ENCODE measurements around the gene MOV10L1. TPM values are rescaled to one million over a fixed set of nuclear protein-coding genes. Genes with fewer than 3 reads are reported as not detected.

The MOV10L1 gene
- total and polyA plus RNA-seq, 2 experiments from 2014 or later: 0.73 to 1.8 TPM

- ATAC-seq (no peak), DNase-seq (ENCODE audit: low spot score) (no peak)
- Histone ChIP-seq H3K4me3 (no peak overlapping the region), H2AFZ (no peak overlapping the region), H3K27me3 (ENCODE audit: insufficient read depth) (0 out of 2 replicates have a peak, but pooled peaks cover 5% of the 10 kb centered on the region), H3K79me2 (replicated peaks; ENCODE audit: insufficient read depth) (no peaks in the 10 kb centered on the region), H3K27ac (ENCODE audit: low read depth) (no peak overlapping the region), H3K36me3 (ENCODE audit: insufficient read depth) (no peaks in the 10 kb centered on the region), H3F3A (replicated peaks; ENCODE audit: low read depth) (no peaks in the 10 kb centered on the region), H4K20me1 (replicated peaks; ENCODE audit: insufficient read depth) (no peaks in the 10 kb centered on the region), H3K9me2 (ENCODE audit: insufficient read depth) (no peaks in the 10 kb centered on the region), H3K4me2 (no peak overlapping the region), H3K4me1 (ENCODE audit: insufficient read depth) (peaks cover 5% of the 10 kb centered on the region)
- Mint-ChIP-seq H3K27ac (no peak overlapping the region), H3K9me3 (no peaks in the 10 kb centered on the region), H3K36me3 (ENCODE audit: low read depth) (peaks cover 4% of the 10 kb centered on the region; the same call in 1 of the 3 replicates), H3K4me3 (no peak overlapping the region; the same call in 2 of the 3 replicates), H3K4me1 (peaks cover 5% of the 10 kb centered on the region), H3K27me3 (ENCODE audit: insufficient read depth, low read depth, poor library complexity) (peaks cover 17% of the 10 kb centered on the region)
- TF ChIP-seq EZH2 (IDR thresholded peaks at IDR 0.05; ENCODE audit: low read depth, unreplicated experiment) (no peak), ZNF331 (CRISPR knock-in tag; IDR thresholded peaks at IDR 0.05; ENCODE audit: low read depth) (no peak), ETS1 (IDR thresholded peaks at IDR 0.05) (no peak), ZNF462 (CRISPR knock-in tag; IDR thresholded peaks at IDR 0.05) (no peak)
- TF ChIP-seq, protein P1, sequence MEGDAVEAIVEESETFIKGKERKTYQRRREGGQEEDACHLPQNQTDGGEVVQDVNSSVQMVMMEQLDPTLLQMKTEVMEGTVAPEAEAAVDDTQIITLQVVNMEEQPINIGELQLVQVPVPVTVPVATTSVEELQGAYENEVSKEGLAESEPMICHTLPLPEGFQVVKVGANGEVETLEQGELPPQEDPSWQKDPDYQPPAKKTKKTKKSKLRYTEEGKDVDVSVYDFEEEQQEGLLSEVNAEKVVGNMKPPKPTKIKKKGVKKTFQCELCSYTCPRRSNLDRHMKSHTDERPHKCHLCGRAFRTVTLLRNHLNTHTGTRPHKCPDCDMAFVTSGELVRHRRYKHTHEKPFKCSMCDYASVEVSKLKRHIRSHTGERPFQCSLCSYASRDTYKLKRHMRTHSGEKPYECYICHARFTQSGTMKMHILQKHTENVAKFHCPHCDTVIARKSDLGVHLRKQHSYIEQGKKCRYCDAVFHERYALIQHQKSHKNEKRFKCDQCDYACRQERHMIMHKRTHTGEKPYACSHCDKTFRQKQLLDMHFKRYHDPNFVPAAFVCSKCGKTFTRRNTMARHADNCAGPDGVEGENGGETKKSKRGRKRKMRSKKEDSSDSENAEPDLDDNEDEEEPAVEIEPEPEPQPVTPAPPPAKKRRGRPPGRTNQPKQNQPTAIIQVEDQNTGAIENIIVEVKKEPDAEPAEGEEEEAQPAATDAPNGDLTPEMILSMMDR (conservative IDR thresholded peaks at IDR 0.05; ENCODE audit: low read depth in 2 of 2): no peak
These were observed 89.4 kb downstream of the MOV10L1 start for GRCh38 chr22:50178871-50179869.

Data from GM23338 (cell line).